Inflammatory macrophage (primary cell): ENCODE data around the gene LIMCH1.
"Not testable (repeated sequence)": the region's sequence is repeated elsewhere in the genome, so short reads cannot be mapped to it uniquely, and the experiment has no call there.

Source experiments
- DNase-seq, 2 donors: peaks; one replicate each; pipeline ENCODE4 v3.0.0-alpha.2; 2020 to 2022
- total RNA-seq, 18 experiments: gene quantifications; one replicate each; lab custom pipeline; 2026; ENCODE audit warnings: mixed read lengths in 6 of 18, inconsistent platforms in 2 of 18; lab: John Stamatoyannopoulos, UW

LIMCH1 gene, protein sequence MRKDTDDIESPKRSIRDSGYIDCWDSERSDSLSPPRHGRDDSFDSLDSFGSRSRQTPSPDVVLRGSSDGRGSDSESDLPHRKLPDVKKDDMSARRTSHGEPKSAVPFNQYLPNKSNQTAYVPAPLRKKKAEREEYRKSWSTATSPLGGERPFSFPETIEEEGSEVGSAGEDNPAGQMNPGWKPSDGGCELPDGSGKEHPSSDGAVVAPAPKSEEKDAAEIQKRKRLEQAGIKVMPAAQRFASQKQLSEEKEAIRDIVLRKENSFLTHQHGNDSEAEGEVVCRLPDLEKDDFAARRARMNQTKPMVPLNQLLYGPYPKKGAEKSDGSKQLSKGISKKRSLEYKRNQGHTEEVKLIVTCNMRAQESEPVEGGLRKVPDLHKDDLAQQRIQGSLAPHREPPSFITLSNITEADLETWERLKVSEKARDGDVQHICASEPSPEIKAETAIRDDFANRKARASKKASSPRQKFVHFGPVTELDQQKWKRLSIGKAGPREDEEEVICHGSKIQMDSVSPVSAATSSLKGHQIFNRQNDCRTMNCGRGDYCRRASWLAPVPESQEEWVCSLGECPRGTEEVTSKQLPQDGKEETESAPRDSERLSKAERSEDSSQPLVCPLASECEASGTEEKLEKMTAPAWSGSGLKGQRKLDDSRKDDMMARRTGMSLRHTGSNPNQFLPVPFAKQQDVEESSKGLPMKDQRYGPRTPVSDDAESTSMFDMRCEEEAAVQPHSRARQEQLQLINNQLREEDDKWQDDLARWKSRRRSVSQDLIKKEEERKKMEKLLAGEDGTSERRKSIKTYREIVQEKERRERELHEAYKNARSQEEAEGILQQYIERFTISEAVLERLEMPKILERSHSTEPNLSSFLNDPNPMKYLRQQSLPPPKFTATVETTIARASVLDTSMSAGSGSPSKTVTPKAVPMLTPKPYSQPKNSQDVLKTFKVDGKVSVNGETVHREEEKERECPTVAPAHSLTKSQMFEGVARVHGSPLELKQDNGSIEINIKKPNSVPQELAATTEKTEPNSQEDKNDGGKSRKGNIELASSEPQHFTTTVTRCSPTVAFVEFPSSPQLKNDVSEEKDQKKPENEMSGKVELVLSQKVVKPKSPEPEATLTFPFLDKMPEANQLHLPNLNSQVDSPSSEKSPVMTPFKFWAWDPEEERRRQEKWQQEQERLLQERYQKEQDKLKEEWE (N-terminal part only)
- 0.53 to 2.8 (median 1.0) reads per million in 18 experiments for total RNA-seq

DNA sequence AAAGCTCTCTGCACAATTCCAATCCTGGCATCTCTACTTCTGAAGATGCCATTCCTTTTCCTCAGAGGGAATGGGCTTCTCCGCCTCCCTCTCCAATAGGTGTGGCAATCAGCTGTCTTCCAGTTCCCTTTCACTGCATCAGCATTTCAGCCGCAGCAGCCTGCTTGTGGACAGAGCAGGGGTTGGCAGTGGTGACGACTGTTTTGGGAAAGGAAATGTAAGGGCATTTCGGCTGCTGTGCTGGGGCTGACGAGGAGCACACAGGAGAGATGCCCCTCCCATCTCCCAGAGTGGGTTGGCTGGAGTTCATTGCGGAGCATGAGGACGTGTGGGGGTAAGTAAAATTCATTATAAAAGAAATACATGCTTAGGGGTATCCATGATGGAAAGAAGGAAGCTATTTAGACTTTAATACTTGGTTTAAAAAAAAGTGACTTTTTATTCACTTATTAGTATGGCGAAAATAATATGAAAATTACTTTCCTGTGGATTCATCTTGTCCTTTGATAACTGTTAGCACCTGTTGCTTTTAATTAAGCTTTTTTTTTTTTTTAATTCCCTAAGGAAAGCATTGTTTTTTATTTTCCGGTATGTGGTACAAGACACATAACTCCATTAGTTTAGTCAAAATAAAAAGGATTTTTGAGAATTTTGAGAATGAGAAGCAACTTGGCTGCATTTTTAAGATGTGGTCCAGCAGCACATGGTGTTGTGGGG lies at the start of gene LIMCH1:
LIMCH1 (plus strand) TSS at position 141 of the 717 bp plus-strand sequence. CDS start 67,839 bp downstream, outside the sequence.
- peak in 1 of 2 donors; percentile 29 for DNase-seq

DNA sequence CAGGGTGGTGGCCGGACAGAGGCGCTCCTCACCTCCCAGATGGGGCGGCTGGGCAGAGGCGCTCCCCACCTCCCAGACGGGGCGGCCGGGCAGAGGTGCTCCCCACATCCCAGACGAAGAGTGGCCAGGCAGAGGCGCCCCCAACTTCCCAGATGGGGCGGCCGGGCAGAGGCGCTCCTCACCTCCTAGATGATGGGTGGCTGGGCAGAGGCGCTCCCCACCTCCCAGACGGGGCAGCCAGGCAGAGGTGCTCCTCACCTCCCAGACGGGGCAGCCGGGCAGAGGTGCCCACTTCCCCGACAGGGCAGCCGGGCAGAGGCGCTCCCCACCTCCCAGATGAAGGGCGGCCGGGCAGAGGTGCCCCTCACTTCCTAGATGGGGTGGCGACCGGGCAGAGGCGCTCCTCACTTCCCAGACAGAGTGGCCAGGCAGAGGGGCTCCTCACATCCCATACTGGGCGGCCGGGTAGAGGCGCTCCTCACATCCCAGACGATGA lies 46.8 kb upstream of the LIMCH1 start:
- DNase-seq = not testable (repeated sequence)

DNA sequence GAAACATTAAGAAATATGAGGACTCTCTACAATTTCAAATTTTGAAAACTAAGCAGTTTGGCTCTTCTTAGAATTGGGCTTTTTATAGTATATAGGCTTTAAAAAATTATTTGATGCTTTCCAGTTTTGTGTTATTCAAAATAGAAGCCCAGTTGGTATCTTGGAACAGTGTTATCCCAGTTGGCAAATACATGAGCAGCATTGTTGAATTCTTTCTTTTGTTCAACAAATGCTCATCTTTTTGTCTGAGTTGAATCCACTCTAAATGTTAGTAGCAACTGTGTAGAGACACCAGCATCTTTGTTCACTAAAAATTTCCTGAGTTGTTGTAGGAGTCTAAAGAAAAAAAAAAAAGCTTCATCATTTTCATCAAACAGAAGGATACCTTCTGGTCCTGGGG lies 41.0 kb upstream of the LIMCH1 start:
- no peak for DNase-seq

DNA sequence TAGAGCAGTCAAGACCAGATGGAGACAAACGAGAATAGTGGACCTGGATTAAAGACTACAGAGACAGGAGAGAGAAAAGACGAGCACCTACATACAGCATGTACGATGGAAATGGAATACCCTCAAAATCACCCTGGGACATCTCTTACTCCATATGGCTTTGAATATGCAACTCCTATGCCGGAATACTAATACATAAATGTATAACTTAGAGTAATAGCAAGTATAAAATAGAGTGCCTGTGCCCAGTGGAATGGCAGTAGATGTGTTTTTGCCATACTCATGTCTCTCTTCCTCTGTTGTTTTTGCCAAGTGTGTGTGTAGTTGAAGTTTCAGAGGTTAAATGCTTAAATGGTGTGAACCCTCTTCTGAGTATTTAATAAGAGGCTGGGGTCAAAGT lies 39.8 kb upstream of the LIMCH1 start:
- no peak for DNase-seq

DNA sequence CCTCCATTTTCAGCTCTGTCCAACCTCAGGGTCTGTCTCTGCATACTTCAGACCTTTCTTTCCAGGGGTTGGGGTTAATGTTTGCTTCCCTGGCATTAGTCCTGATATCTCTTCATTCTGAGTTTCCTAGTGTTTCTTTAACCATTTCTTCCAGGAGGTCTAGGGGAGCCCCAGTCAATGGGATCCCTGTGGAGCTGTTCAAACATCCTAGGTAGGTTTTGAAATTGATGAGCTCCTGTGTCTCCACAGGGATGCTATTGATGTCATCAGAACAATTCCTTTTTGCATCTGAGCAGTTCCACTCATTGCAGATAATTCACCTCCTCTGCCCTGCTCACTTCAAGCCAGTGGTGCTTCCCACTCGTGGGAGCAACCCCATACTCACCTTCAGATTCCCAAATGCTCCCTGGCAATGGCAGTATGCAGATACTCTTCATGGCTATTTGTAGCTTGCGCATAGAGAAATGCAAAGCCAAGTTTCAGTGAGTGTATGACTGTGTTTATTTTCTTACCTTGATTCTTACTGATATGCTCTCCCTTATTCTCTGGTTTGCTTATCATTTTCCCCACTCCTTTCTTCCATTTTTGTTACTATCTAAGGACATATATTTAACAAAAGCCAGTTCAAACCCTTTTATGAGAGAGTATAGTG lies 33.7 kb upstream of the LIMCH1 start:
- DNase-seq = no peak

DNA sequence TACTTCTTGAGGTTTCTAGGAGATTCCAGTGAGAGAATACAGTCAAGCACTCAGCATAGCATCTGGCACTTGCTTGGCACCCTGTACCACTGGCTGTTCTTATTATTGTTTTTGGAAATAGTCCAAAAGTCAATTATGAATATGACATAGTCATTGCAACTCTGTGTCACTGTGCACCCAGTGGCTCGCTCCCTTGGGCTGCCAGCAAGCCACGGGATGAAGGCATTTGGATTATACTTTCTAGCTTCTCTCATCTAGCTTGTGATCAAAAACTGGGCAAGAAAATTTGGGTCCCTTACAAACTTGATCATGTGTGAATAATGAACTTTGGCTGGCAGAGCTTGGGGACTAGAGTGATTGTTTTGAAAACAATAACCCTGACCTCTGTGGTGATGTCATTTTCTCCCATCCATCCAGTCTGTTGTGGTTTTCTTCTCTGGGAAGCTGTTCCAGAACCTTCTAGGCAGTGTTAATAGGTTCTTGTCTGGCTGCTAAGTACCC lies 32.7 kb upstream of the LIMCH1 start:
- no peak for DNase-seq

DNA sequence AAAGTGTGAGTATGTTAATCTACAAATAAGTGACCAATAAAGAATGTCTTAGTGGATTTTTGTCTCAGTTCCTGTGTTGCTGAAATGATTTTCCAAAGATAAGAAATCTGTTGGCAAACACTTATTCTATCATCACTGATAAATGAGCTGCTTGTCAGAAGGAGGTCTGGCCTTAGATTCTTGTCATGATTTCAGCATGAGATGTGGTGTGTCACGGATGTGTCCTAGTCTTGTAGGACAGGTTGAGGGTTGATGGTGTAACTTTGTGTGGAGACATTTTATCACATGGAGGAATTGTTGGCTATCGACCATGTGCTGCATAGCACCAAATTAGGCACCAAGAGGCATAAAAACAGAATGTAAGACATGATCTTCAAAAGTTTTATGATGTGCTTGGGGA lies 31.8 kb upstream of the LIMCH1 start:
- DNase-seq = no peak

DNA sequence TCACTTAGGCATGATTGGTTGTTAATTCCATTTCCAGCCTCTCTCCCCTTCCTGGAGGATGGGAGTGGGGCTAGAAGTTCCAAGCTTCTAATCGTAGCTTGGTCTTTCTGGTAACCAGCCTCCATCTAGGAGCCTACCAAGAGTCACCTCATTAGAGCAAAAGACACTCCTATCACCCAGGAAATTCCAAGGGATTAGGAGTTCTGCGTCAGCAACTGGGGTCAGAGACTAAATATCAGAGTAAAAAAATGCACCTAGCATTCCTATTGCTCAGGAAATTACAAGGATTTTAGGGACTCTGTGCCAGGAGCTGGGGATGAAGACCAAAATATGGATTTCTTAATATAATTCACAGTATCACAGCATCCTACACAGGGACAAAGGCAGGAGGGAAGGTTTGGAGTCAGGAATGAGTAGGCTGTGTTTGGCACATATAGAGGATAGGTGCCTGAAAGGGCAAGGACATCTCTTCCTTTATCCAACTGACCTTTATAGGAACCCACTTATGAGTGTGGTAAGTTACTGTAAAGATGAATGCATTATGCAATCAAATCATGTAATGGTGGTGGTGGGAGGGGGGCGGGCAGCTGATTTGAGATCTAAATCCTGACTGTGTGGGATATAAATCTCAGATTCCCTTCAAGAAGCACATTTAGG lies 30.5 kb upstream of the LIMCH1 start:
- no peak for DNase-seq

DNA sequence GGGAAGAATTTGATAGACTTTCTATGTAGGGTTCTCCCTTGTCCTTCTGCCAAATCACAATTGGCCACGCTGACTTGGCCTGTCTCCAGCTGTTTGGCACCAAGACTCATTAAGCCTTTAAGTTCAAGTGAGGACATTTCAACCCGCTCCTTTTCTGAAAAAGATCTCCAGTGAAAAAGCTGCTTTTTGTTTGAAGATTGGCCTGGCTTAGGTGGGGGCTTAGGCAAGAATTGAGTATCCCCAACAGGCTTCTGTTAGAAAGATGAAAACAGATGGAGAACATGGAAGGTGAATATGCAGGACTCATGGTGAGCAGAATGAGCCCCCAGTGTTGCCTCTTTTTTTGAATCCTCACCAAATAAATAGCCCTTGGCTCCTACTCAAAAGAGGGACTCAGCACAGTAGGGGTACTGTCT lies 28.5 kb upstream of the LIMCH1 start:
- DNase-seq = no peak

DNA sequence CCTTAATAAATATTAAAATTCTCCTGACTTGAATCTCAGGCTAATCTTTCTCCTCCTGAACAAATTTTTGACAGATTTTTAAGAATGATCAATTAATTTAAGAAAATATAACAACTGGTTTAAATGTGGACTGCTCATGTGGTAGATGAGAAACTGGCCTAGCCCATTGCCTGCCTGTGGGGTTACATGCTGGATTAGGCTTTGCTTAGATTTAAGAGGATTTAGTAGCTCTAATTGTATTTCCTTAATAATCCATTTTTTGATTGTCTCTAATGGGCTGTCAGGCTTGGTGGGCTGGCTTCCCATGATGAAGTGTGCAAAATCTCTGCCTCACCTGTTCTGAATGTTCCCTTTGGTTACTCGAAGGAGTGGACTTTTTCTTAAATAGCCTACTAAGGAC lies 27.8 kb upstream of the LIMCH1 start:
- no peak for DNase-seq

DNA sequence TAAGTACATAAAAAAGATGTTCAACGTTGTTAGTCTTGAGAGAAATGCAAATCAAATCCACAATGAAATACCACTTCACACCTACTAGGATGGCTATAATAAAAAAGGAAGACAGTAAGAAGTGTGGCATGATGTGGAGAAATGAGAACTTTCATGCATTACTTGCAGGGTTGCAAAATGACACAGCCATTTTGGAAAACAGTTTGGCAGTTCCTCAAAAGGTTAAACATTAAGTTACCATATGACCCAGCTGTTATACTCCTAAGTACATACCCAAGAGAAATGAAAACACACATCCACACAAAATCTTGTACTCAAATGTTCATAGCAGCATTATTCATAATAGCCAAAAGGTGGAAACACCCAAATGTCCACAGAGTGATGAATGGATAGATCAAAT lies 25.8 kb upstream of the LIMCH1 start:
- peak; percentile 79 to 89 for DNase-seq

DNA sequence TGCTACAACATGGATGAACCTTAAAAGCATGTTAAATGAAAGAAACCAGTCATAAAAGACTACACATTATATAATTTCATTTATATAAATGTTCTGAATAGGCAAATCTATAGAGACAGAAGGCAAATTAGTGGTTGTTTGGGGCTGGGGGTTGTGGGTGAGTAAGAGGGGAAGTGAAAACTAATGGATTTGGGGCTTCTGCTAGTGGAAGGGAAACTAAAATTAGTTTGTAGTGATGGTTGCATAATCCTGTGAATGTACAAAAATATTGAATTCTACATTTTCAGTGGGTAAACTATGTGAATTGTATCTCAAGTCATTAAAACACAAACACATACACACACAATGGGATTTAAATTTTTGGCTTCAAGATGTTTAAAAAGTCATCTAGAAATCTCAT lies 25.4 kb upstream of the LIMCH1 start:
- peak; percentile 31 to 60 for DNase-seq

DNA sequence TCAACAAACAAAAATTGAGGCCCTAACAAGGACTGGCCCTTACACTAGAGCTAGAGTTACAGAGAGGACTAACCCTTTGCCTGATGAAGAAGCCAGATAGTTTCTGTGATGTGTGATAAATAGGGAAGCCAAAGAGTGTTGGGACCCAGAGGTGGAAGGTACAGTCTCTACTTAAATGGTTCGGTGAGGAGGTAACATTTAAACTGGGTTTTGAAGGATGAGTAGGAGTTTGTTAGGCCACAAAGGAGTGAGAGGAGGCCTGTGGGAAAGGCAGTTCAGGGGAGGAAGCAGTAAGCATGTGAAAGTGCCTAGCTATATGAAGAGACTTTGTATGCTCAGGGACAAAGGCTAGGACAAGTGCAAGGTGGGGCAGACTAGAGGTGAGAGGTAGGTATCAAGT lies 23.8 kb upstream of the LIMCH1 start:
- DNase-seq = no peak

DNA sequence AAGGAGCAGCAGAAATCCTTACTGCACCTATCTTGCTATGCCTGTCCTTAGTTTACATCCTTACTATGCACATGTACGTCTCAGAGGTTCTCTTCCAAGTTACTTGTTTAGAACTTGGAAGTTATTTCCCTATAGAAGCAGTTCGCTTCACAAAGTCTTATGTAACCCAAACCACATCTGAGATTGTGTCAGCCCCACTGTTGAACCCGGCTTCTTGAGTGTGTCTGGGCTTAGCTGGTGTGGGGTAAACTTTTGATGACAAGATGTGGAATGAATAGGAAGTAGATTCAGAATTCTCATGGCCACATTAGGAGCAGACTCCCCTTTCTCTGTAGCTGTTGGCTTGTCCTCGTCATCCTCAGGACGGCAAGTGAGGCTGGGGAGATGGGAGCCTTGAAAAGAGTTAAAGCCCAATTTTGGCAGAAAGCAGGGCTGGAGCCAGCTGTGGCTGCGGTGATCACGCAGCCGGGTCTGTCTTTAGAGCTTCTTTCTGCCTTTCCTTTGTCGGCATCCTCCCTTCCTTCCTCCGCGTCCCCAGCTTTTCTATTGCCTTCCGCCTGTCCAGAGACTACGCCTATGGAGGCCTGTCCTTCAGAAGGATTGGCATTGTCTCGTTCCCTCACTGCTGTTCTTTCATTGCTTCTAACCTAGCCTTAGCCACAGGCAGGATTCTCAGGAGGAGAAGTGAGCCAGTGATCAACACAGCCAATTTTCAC lies 23.0 kb upstream of the LIMCH1 start:
- peak; percentile 78 to 89 for DNase-seq

DNA sequence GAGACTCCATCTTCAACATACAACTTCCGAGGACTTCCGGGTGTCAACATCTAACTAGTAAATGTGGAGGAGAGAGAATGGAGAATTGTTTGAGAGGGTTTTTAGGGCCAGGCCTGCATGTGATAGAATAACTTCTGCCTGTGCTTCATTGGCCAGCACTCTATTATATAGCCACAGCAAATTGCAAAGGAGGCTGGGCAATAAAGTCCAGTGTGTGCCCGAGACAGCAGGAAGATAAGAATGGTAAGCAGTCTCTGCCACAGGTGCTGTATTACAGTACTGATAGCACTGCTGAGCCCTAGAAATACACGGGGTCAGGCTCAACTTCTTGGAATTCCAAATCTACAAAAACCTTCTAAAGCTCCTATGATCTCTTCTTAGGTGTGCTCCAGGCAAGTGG lies 20.8 kb upstream of the LIMCH1 start:
- DNase-seq = no peak

DNA sequence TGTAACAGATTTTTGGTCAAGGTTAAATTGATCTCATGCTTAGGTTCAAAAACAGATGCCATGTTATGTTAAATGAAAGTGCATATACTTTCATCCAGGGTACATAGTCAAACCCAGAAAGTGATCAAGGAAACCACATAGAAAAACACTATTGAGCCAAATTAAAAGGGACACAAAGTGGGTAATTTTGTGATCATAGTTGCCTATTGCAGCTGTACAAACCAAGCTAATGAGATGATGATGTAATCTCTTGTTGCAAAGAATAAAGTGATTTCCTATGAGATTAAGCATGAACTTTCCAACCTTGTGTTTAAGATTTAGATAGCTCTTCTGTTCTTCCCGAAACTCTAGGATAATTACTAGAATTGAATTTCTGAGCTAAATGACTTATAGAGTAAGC lies 20.2 kb upstream of the LIMCH1 start:
- no peak for DNase-seq

DNA sequence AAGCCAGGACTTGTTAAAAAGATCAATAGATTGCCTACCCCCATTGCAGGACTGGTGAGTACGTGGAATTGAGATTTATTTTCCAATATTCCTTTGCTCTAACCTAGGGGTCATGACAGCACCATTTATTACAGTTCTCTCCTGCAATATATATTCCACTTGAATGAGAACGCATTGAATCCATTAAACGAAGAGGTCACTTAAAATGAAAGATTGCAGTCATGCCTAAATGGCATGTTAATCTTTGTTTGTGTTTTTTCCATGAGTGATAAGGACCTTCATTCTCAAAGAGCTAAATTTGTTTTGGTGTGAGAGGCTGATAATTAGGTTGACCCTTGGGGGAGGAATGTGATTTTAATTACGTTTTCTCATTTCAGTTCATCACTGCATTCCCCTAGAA lies 13.5 kb upstream of the LIMCH1 start:
- no peak for DNase-seq

DNA sequence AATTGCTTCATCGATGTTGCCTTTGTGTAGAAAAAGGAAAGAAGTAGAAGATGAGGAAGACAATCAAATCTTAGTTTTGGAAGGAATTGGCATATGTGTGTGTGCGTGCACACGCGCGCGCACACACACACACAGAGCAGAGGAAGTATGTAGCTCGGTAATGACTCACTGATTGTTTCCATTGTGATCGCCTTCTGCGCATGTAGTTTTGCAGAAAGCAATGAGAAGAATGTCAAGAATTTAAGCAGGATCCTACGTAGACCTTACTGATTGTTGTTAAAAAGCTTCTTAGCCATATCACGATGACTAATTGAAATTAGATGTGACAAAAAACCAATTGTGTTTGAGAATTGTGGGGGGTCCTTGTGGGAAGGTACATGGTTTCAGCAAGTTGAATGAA lies 12.8 kb upstream of the LIMCH1 start:
- no peak for DNase-seq

DNA sequence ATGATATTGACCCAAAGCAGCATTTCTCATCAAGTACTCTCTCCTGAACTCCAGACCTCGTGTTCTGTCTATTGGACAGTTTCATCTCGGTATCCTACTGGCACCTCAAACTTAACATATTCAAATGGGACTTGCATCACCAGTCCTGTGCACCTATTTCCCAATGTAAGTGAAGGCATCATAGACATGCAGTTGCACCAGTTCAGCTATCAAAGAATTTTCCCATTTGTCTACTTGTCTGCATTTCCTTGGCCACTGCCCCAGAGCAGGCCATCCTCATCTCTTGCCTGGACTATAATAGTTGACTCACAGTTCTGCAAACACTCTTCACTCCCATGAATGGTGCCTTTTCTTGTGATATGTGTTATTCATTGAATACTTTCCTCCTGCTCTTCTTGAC lies 11.3 kb upstream of the LIMCH1 start:
- no peak for DNase-seq
